B cell (primary cell): ENCODE measurements around the gene SMIM28. TPM values are rescaled to one million over a fixed set of nuclear protein-coding genes. Genes with fewer than 3 reads are reported as not detected.
"Not testable (repeated sequence)": the region's sequence is repeated elsewhere in the genome, so short reads cannot be mapped to it uniquely, and the experiment has no call there.

Source experiments
- ATAC-seq: fragments of 200-7000 bp; cut with Tn5 transposase; one replicate; pipeline ENCODE4 v1.10.0; 2021; ENCODE audit warnings: low read depth, mild to moderate bottlenecking, moderate number of reproducible peaks, moderate library complexity
- CTCF ChIA-PET: fragments of 350-600 bp; sonication (Branson Sonifier 250); formaldehyde crosslinking; loops from one replicate; lab custom pipeline; 2021; ENCODE audit warnings: antibody characterized with exemption, inconsistent platforms; lab: Charles Lee
- POLR2A ChIA-PET: fragments of 350-600 bp; sonication (Branson Sonifier 250); formaldehyde crosslinking; loops from one replicate; lab custom pipeline; 2021; ENCODE audit warnings: antibody characterized with exemption; lab: Charles Lee
- DNase-seq: peaks from one replicate; pipeline ENCODE4 v3.0.0; 2013
- H2AFZ ChIP-seq: 2 replicates; pipeline ENCODE4 v1.6.1; 2012; ENCODE audit warnings: mild to moderate bottlenecking, low read depth, low read length; ENCODE audit not compliant: insufficient read depth, poor library complexity, severe bottlenecking
- H3K27ac ChIP-seq, 2 donors: 1 replicate in 1 of 2; 2 replicates in 1 of 2; pipeline ENCODE4 v1.5.1; 2012 to 2013; ENCODE audit warnings: low read length in 2 of 2, mild to moderate bottlenecking in 2 of 2, moderate library complexity in 1 of 2
- H3K27me3 ChIP-seq, 4 experiments: fragments of 200-600 bp in 1 of 4; sonication (generic) in 1 of 4; replicated peaks in 1 of 4; 1 replicate in 2 of 4; 2 replicates in 2 of 4; pipeline versions ENCODE4 v1.6.1 to v1.7.0; 2013 to 2016; ENCODE audit warnings: low read length in 3 of 4, mild to moderate bottlenecking in 2 of 4, mixed read lengths in 1 of 4, moderate library complexity in 1 of 4; ENCODE audit not compliant: insufficient read depth in 4 of 4, control insufficient read depth in 3 of 4; ENCODE audit errors: control extremely low read depth in 1 of 4
- H3K36me3 ChIP-seq, 2 experiments: replicated peaks in 1 of 2; 1 replicate in 1 of 2; 2 replicates in 1 of 2; pipeline versions ENCODE4 v1.6.1 to v1.7.1; 2013; ENCODE audit warnings: low read length in 1 of 2; ENCODE audit not compliant: insufficient read depth in 2 of 2, control insufficient read depth in 1 of 2; ENCODE audit errors: control extremely low read depth in 1 of 2, extremely low read depth in 1 of 2
- H3K4me1 ChIP-seq, 2 donors: fragments of 200-600 bp in 1 of 2; sonication (generic) in 1 of 2; 1 replicate in 1 of 2; 2 replicates in 1 of 2; pipeline versions ENCODE4 v1.5.1 to v1.6.1; 2013 to 2017; ENCODE audit warnings: low read length in 2 of 2; ENCODE audit not compliant: control insufficient read depth in 2 of 2, insufficient read depth in 2 of 2
- H3K4me2 ChIP-seq: replicated peaks from 2 replicates; pipeline ENCODE3; 2012; ENCODE audit warnings: mild to moderate bottlenecking, low read depth, low read length; ENCODE audit not compliant: poor library complexity, severe bottlenecking
- H3K4me3 ChIP-seq, 5 experiments: fragments of 200-600 bp in 1 of 5; sonication (generic) in 1 of 5; 1 replicate in 3 of 5; 2 replicates in 2 of 5; pipeline versions ENCODE4 v1.5.1 to v1.7.0; 2011 to 2016; ENCODE audit warnings: low read length in 4 of 5, mild to moderate bottlenecking in 4 of 5, low read depth in 2 of 5, control low read depth in 1 of 5, moderate library complexity in 1 of 5; ENCODE audit not compliant: insufficient read depth in 1 of 5; ENCODE audit errors: control extremely low read depth in 1 of 5, extremely low read depth in 1 of 5
- H3K79me2 ChIP-seq: fragments of 200-600 bp; sonication (generic); one replicate; pipeline ENCODE4 v1.6.0; 2016; ENCODE audit warnings: low read length; ENCODE audit not compliant: control insufficient read depth, insufficient read depth
- H3K9ac ChIP-seq: fragments of 200-600 bp; sonication (generic); 2 replicates; pipeline ENCODE4 v1.6.1; 2017; ENCODE audit warnings: mild to moderate bottlenecking, low read length, moderate library complexity
- H3K9me3 ChIP-seq, 3 donors: one replicate each; pipeline versions ENCODE4 v1.6.1 to v1.7.1; 2013; ENCODE audit warnings: low read length in 2 of 3; ENCODE audit not compliant: control insufficient read depth in 2 of 3, insufficient read depth in 1 of 3; ENCODE audit errors: control extremely low read depth in 1 of 3
- H4K20me1 ChIP-seq: 2 replicates; pipeline ENCODE4 v1.6.0; 2012; ENCODE audit warnings: mild to moderate bottlenecking, low read length; ENCODE audit not compliant: insufficient read depth, control insufficient read depth, poor library complexity, severe bottlenecking
- H3K27ac Mint-ChIP-seq: one replicate; pipeline ENCODE4 v1.8.0; 2021; ENCODE audit warnings: mixed read lengths
- H3K27me3 Mint-ChIP-seq: one replicate; pipeline ENCODE4 v1.8.0; 2021; ENCODE audit warnings: mixed read lengths
- H3K4me1 Mint-ChIP-seq: one replicate; pipeline ENCODE4 v1.8.0; 2021; ENCODE audit warnings: mixed read lengths
- H3K4me3 Mint-ChIP-seq: one replicate; pipeline ENCODE4 v1.8.0; 2021; ENCODE audit warnings: mixed read lengths
- H3K9me3 Mint-ChIP-seq: one replicate; pipeline ENCODE4 v1.8.0; 2022; ENCODE audit warnings: mixed read lengths; ENCODE audit not compliant: insufficient read depth
- CTCF ChIP-seq: fragments of 200-600 bp; IDR thresholded peaks from one replicate; pipeline ENCODE4 v1.8.0; 2022; ENCODE audit warnings: antibody characterized with exemption, mild to moderate bottlenecking
- EZH2 ChIP-seq: IDR thresholded peaks from 2 replicates; pipeline ENCODE4 v1.6.1; 2012; ENCODE audit warnings: borderline replicate concordance, low read depth, mild to moderate bottlenecking, moderate library complexity, low read length; ENCODE audit not compliant: insufficient read depth, poor library complexity, severe bottlenecking
- WGBS: methylation state at CpG from one replicate; pipeline ENCODE4 v1.1.5; 2013; ENCODE audit warnings: missing lambda C conversion rate; ENCODE audit not compliant: insufficient coverage; 5-methylcytosine and 5-hydroxymethylcytosine counted together
- intact Hi-C: fragments of 100-400 bp; cut with micrococcal nuclease; formaldehyde crosslinking; loops from one replicate; pipeline ENCODE4 v1.10.0; 2022
- polyA plus RNA-seq: library from polyadenylated mRNA; depleted of rRNA; stranded (reverse); fragments of >200 nt; gene quantifications from 2 replicates; pipeline ENCODE4 v1.2.3, GENCODE V29; 2012
- total RNA-seq, 2 donors: library from RNA; stranded (reverse); fragments of 120-200 nt in 1 of 2; gene quantifications; 1 replicate in 1 of 2; 2 replicates in 1 of 2; pipeline versions ENCODE4 v1.2.3 to v1.2.4, GENCODE V29; 2013 to 2022

The SMIM28 gene
- total and polyA plus RNA-seq, 2 donors (not counting 1 experiment from before 2014, with no cell fraction given) = not detected

GRCh38 chr6:138349891-138350290 lies 27.8 kb upstream of the SMIM28 start:
- Mint-ChIP-seq H3K4me3 (no peak overlapping the region), H3K4me1 (no peaks in the 10 kb centered on the region), H3K27me3 (peaks cover 29% of the 10 kb centered on the region), H3K9me3 (no peaks in the 10 kb centered on the region), H3K27ac (no peak overlapping the region)
- DNase-seq (no peak), ATAC-seq (no peak)
- intact Hi-C loops = no loop called here
- no peaks in the 10 kb centered on the region for H3K4me1 ChIP-seq
- POLR2A ChIA-PET = no interaction called here
- no peak overlapping the region for H3K4me3 ChIP-seq
- no peaks in the 10 kb centered on the region for H4K20me1 ChIP-seq
- H3K27ac ChIP-seq = no peak overlapping the region
- H3K27me3 ChIP-seq = peaks cover 0 to 4% (median 3%) of the 10 kb centered on the region in 4 experiments
- TF ChIP-seq EZH2 (no peak), CTCF (no peak)
- H3K9ac ChIP-seq = no peak overlapping the region
- CTCF ChIA-PET = no interaction called here
- H2AFZ ChIP-seq = no peak overlapping the region
- no peak overlapping the region for H3K4me2 ChIP-seq
- no CpG with 5 or more reads among the region's 3 CpGs for WGBS
- H3K9me3 ChIP-seq = no peaks in the 10 kb centered on the region
- no peaks in the 10 kb centered on the region for H3K79me2 ChIP-seq
- no peaks in the 10 kb centered on the region for H3K36me3 ChIP-seq

- no peaks in the 10 kb centered on the region for H3K79me2 ChIP-seq
- no peak for ATAC-seq
- no peaks in the 10 kb centered on the region for H3K9me3 ChIP-seq
- H3K4me3 ChIP-seq = no peak overlapping the region
- Mint-ChIP-seq H3K27me3 (peaks cover 27% of the 10 kb centered on the region), H3K9me3 (no peaks in the 10 kb centered on the region), H3K4me1 (no peaks in the 10 kb centered on the region), H3K4me3 (no peak overlapping the region), H3K27ac (no peak overlapping the region)
- WGBS = no CpG with 5 or more reads among the region's 1 CpG
- H4K20me1 ChIP-seq = no peaks in the 10 kb centered on the region
- H3K36me3 ChIP-seq = no peaks in the 10 kb centered on the region
- H2AFZ ChIP-seq = no peak overlapping the region
- intact Hi-C loops = no loop called here
- no peak for DNase-seq
- TF ChIP-seq EZH2 (no peak), CTCF (no peak)
- H3K9ac ChIP-seq = no peak overlapping the region
- H3K4me2 ChIP-seq = no peak overlapping the region
- H3K4me1 ChIP-seq = no peaks in the 10 kb centered on the region
- H3K27me3 ChIP-seq = no peaks in the 10 kb centered on the region
- no peak overlapping the region for H3K27ac ChIP-seq
- POLR2A ChIA-PET = no interaction called here
- CTCF ChIA-PET = no interaction called here
These were observed 19.8 kb upstream of the SMIM28 start for GRCh38 chr6:138357928-138358327.

DNA sequence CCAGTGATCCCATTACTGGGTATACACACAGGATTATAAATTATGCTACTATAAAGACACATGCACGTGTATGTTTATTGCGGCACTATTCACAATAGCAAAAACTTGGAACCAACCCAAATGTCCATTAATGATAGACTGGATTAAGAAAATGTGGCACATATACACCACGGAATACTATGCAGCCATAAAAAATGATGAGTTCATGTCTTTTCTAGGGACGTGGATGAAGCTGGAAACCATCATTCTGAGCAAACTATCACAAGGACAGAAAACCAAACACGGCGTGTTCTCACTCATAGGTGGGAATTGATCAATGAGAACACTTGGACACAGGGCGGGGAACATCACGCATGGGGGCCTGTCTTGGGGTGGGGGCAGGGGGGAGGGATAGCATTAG lies 9.0 kb upstream of the SMIM28 start:
- intact Hi-C loops, H3K4me1 Mint-ChIP-seq, CTCF ChIA-PET, H3K79me2 ChIP-seq, H3K4me2 ChIP-seq, H3K4me3 Mint-ChIP-seq, H3K9me3 ChIP-seq, H3K9me3 Mint-ChIP-seq, H3K27ac ChIP-seq, H3K27ac Mint-ChIP-seq, H3K36me3 ChIP-seq, POLR2A ChIA-PET, H3K9ac ChIP-seq, H3K27me3 ChIP-seq, H3K4me3 ChIP-seq, H3K4me1 ChIP-seq, H4K20me1 ChIP-seq, DNase-seq, ATAC-seq, H2AFZ ChIP-seq: not testable (repeated sequence)
- peaks cover 29% of the 10 kb centered on the region for H3K27me3 Mint-ChIP-seq
- no CpG with 5 or more reads among the region's 8 CpGs for WGBS
